Gastrocnemius medialis (tissue), 4 donors: Measurements from ENCODE around the gene RGS4. TPM values are rescaled to one million over a fixed set of nuclear protein-coding genes. Genes with fewer than 3 reads are reported as not detected.
"Not testable (repeated sequence)": the region's sequence is repeated elsewhere in the genome, so short reads cannot be mapped to it uniquely, and the experiment has no call there.

Source experiments
- ATAC-seq, 2 donors: fragments of 150-250 bp; one replicate each; pipeline ENCODE4 v1.9.1; 2016
- DNase-seq, 2 donors: peaks; one replicate each; pipeline ENCODE4 v3.0.0-alpha.2; 2019
- H3K27ac ChIP-seq, 4 donors: fragments of 200-600 bp; sonication (generic); 1 replicate in 1 of 4; 2 replicates in 3 of 4; pipeline ENCODE4 v1.5.1; 2016 to 2018; ENCODE audit warnings: mild to moderate bottlenecking in 2 of 4, moderate library complexity in 1 of 4
- H3K27me3 ChIP-seq, 3 donors: fragments of 200-600 bp; sonication (generic) in 2 of 3; 1 replicate in 1 of 3; 2 replicates in 2 of 3; pipeline versions ENCODE4 v1.5.1 to v1.6.0; 2016 to 2019; ENCODE audit warnings: mild to moderate bottlenecking in 1 of 3, moderate library complexity in 1 of 3
- H3K36me3 ChIP-seq, 2 donors: fragments of 200-600 bp; sonication (generic) in 1 of 2; one replicate each; pipeline ENCODE4 v1.5.1; 2017 to 2018
- H3K4me1 ChIP-seq, 2 donors: fragments of 200-600 bp; sonication (generic) in 1 of 2; one replicate each; pipeline ENCODE4 v1.5.1; 2016 to 2017; ENCODE audit warnings: mild to moderate bottlenecking in 2 of 2
- H3K4me3 ChIP-seq, 4 donors: fragments of 200-600 bp; sonication (generic) in 3 of 4; 1 replicate in 1 of 4; 2 replicates in 3 of 4; pipeline ENCODE4 v1.5.1; 2016 to 2019; ENCODE audit warnings: mild to moderate bottlenecking in 2 of 4
- H3K9me3 ChIP-seq, 3 donors: fragments of 200-600 bp; sonication (generic) in 2 of 3; 1 replicate in 1 of 3; 2 replicates in 2 of 3; pipeline ENCODE4 v1.5.1; 2016 to 2019
- CTCF ChIP-seq, 5 experiments: fragments of 450-650 bp in 3 of 5; fragments of 200-600 bp in 2 of 5; sonication (generic) in 2 of 5; IDR thresholded peaks in 4 of 5; conservative IDR thresholded peaks in 1 of 5; 1 replicate in 4 of 5; 2 replicates in 1 of 5; pipeline ENCODE4 v1.5.1; 2016 to 2019; ENCODE audit warnings: antibody characterized with exemption in 5 of 5, mild to moderate bottlenecking in 3 of 5, moderate library complexity in 3 of 5
- POLR2A ChIP-seq, 2 donors: fragments of 450-650 bp; IDR thresholded peaks; one replicate each; pipeline ENCODE4 v1.6.1; 2017; ENCODE audit warnings: antibody characterized with exemption in 2 of 2, mild to moderate bottlenecking in 2 of 2, moderate library complexity in 2 of 2
- in situ Hi-C, 4 donors: fragments of 200-750 bp; cut with MboI; loops; one replicate each; pipeline versions ENCODE4 v1.15.0 to v1.8.0; 2017; ENCODE audit warnings: low sequenced_read_pairs in 4 of 4
- intact Hi-C: fragments of 100-400 bp; cut with DNase I; formaldehyde crosslinking; loops from one replicate; pipeline ENCODE4 v1.15.1; 2023; ENCODE audit warnings: low total_unique reads
- total RNA-seq, 4 donors: library from RNA; depleted of rRNA; stranded (reverse); fragments of >200 nt; gene quantifications; one replicate each; pipeline versions ENCODE4 v1.1.0 to v1.2.3, GENCODE V29; 2016

Gene RGS4
- total RNA-seq, 4 donors from 2014 or later = not detected

- H3K4me3 ChIP-seq = no peak overlapping the region
- no peaks in the 10 kb centered on the region for H3K36me3 ChIP-seq
- in situ Hi-C loops (no loop called here), intact Hi-C loops (no loop called here)
- H3K4me1 ChIP-seq = peaks cover 0 to 11% of the 10 kb centered on the region in 2 donors
- no peaks in the 10 kb centered on the region for H3K9me3 ChIP-seq
- H3K27me3 ChIP-seq = no peaks in the 10 kb centered on the region
- no peak for DNase-seq
- TF ChIP-seq CTCF (IDR thresholded peaks at IDR 0.05 in 4 of 5, conservative IDR thresholded peaks at IDR 0.05 in 1 of 5) (no peak), POLR2A (IDR thresholded peaks at IDR 0.05) (no peak)
- no peak for ATAC-seq
- no peak overlapping the region for H3K27ac ChIP-seq
These were observed 15.2 kb downstream of the RGS4 start for GRCh38 chr1:163084330-163084729.

DNA sequence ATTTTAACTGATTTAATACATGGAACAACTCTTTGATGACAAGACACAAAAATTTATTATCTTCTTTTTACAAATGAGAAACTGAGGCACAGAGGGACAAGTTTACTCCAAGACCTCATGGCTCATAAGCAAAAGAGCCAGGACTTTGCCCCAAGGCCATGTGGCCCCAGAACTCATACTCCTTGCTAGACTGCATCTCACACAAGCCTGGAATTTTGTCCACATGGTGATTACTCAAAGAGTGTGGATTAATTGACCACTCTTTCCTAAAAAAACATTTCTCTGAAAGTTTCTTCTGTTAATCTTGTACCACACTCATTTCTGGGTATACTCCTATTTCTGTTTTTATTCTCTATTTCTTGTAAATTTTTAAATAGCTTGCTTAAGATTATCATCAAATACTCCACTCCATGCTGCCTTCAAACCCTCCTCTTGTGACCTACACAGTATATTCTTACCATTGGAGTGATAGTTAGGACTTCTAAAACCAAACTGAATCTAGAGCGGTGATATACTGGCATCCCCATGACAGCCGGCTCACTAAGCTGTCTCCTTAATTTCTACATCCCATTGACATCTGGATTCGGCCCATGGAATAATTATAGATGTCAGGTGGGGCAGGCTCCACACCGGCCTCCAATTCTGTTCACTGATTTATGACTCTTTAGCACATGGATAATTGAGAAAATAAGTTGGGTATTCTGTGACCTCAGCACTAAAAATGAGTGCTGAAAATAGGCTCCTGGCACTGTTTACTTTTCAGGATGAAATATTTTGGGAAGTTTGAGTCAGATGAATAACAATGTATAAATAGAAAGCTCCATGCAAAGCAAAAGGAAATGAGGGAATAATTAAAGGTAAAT is 16.1 kb downstream of the RGS4 start:
- H3K9me3 ChIP-seq = no peaks in the 10 kb centered on the region
- no peak overlapping the region for H3K4me3 ChIP-seq
- ATAC-seq = no peak
- no peak for TF ChIP-seq POLR2A (IDR thresholded peaks at IDR 0.05)
- no peak for TF ChIP-seq CTCF (IDR thresholded peaks at IDR 0.05 in 4 of 5, conservative IDR thresholded peaks at IDR 0.05 in 1 of 5)
- peaks cover 0 to 11% of the 10 kb centered on the region in 2 donors for H3K4me1 ChIP-seq
- H3K27ac ChIP-seq = no peak overlapping the region
- intact Hi-C loops = no loop called here
- in situ Hi-C loops = no loop called here
- no peak for DNase-seq
- H3K36me3 ChIP-seq = no peaks in the 10 kb centered on the region
- no peaks in the 10 kb centered on the region for H3K27me3 ChIP-seq

DNA sequence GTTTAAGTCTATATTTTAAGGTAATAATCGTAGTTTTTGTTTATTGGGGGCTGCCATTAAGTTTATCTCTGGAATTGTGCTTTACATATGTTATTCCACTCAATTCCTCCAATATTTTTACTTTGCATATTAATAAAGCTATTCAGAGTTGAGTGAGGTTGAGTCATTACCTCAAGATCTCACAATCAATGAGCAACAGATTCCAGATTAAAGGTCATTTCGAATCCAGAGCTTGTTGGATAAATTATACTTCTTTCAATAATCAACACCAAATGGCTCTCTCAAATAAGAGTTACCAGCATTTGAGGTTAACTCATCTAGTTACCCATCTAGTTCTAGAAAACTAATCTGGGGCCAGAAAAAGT is 16.7 kb downstream of the RGS4 start:
- in situ Hi-C loops = no loop called here
- Histone ChIP-seq H3K9me3 (no peaks in the 10 kb centered on the region), H3K27me3 (no peaks in the 10 kb centered on the region), H3K27ac (no peak overlapping the region), H3K4me1 (peaks cover 0 to 11% of the 10 kb centered on the region in 2 donors), H3K4me3 (no peak overlapping the region), H3K36me3 (no peaks in the 10 kb centered on the region)
- intact Hi-C loops = no loop called here
- ATAC-seq = no peak
- TF ChIP-seq POLR2A (IDR thresholded peaks at IDR 0.05) (no peak), CTCF (IDR thresholded peaks at IDR 0.05 in 4 of 5, conservative IDR thresholded peaks at IDR 0.05 in 1 of 5) (no peak)
- DNase-seq = no peak

DNA sequence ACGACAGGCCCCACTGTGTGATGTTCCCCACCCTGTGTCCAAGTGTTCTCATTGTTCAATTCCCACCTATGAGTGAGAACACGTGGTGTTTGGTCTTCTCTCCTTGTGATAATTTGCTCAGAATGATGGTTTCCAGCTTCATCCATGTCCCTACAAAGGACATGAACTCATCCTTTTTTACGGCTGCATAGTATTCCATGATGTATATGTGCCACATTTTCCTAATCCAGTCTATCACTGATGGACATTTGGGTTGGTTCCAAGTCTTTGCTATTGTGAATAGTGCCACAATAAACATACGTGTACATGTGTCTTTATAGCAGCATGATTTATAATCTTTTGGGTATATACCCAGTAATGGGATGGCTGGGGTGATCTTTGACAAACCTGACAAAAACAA is 20.0 kb downstream of the RGS4 start:
- H3K4me3 ChIP-seq, ATAC-seq, H3K27ac ChIP-seq, H3K4me1 ChIP-seq, in situ Hi-C loops, intact Hi-C loops, H3K9me3 ChIP-seq, DNase-seq, H3K36me3 ChIP-seq, H3K27me3 ChIP-seq: not testable (repeated sequence)

- Histone ChIP-seq H3K36me3 (no peaks in the 10 kb centered on the region), H3K27ac (no peak overlapping the region), H3K9me3 (no peaks in the 10 kb centered on the region), H3K4me1 (peaks cover 0 to 1% of the 10 kb centered on the region in 2 donors), H3K4me3 (no peak overlapping the region), H3K27me3 (no peaks in the 10 kb centered on the region)
- DNase-seq (no peak), ATAC-seq (no peak)
- TF ChIP-seq POLR2A (IDR thresholded peaks at IDR 0.05) = no peak
- TF ChIP-seq CTCF (IDR thresholded peaks at IDR 0.05 in 4 of 5, conservative IDR thresholded peaks at IDR 0.05 in 1 of 5) = no peak
- intact Hi-C loops (no loop called here), in situ Hi-C loops (no loop called here)
These were observed 21.3 kb downstream of the RGS4 start for GRCh38 chr1:163090321-163090945.
